GM20000 (cell line): ENCODE data around the gene KLF7.

ENCODE experiments used
- DNase-seq: peaks from one replicate; pipeline ENCODE4 v3.0.0; 2012; ENCODE audit warnings: low spot score
- TF ChIP-seq, protein P1 (sequence below): IDR thresholded peaks from 2 replicates; pipeline ENCODE4 v1.5.1; 2012; ENCODE audit warnings: mild to moderate bottlenecking, control low read depth; ENCODE audit errors: extremely low read depth, missing control alignments

KLF7 gene

GRCh38 chr2:207061181-207061580 lies 104.6 kb downstream of the KLF7 start:
- TF ChIP-seq, protein P1, sequence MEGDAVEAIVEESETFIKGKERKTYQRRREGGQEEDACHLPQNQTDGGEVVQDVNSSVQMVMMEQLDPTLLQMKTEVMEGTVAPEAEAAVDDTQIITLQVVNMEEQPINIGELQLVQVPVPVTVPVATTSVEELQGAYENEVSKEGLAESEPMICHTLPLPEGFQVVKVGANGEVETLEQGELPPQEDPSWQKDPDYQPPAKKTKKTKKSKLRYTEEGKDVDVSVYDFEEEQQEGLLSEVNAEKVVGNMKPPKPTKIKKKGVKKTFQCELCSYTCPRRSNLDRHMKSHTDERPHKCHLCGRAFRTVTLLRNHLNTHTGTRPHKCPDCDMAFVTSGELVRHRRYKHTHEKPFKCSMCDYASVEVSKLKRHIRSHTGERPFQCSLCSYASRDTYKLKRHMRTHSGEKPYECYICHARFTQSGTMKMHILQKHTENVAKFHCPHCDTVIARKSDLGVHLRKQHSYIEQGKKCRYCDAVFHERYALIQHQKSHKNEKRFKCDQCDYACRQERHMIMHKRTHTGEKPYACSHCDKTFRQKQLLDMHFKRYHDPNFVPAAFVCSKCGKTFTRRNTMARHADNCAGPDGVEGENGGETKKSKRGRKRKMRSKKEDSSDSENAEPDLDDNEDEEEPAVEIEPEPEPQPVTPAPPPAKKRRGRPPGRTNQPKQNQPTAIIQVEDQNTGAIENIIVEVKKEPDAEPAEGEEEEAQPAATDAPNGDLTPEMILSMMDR: no peak
- no peak for DNase-seq

DNA sequence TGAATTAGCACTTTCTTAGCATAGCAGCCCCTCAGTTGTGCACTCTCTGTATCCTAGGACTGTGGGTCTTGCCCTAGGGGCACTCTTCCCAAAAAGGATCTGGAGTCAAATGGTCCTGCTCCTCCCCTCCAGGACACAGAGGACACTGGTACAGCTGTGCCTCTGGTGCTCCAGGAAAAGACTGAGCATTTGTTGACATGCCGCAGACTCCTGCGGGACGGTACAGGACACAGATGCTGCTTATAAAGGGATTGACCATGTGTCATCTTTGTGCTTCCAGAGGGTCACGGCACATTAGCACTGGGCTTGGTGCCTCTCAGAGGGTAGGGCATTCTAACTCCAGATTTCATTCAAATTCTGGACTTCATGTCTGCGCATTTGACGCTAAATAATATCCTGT lies 110.5 kb downstream of the KLF7 start:
- DNase-seq: no peak

DNA sequence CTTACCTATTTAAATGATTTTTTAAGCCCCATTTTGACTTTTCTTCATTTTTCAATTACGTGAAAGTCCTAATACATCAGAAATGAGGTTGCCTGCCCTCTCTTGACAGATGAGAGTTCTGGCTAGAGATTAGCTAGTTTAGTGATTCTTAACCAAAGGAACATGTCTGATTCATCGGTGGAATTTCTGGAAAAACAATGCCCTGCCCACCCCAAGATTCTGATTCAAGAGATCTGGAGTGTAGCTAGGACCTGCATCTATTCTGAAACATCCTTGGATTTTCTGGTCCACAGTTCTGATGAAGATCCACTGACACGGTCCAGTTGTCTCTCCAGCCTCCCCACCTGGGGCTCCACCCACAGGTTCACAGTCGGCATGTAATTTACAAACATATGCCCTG lies 111.2 kb downstream of the KLF7 start:
- TF ChIP-seq, protein P1: no peak
- DNase-seq: no peak

More for the DNA sequence above, 110.5 kb downstream of the KLF7 start:
- TF ChIP-seq, protein P1: no peak

- no peak for DNase-seq
- TF ChIP-seq, protein P1: no peak
Observed at GRCh38 chr2:207051385-207051965, 114.3 kb downstream of the KLF7 start.

- DNase-seq: no peak
- TF ChIP-seq, protein P1: no peak
Observed at GRCh38 chr2:207049122-207049521, 116.6 kb downstream of the KLF7 start.

GRCh38 chr2:207048416-207048815 lies 117.3 kb downstream of the KLF7 start:
- DNase-seq: no peak
- TF ChIP-seq, protein P1: no peak

GRCh38 chr2:207046724-207047123 lies 119.0 kb downstream of the KLF7 start:
- TF ChIP-seq, protein P1: no peak
- no peak for DNase-seq
